GM21576 (cell line): ENCODE measurements around the gene USE1.
"Not testable (repeated sequence)": the region's sequence is repeated elsewhere in the genome, so short reads cannot be mapped to it uniquely, and the experiment has no call there.

Experiments used
- ATAC-seq: cut with Tn5 transposase; IDR thresholded peaks from one replicate; pipeline ENCODE4 v1.9.1; 2021; ENCODE audit warnings: mild to moderate bottlenecking, moderate library complexity; ENCODE audit not compliant: unreplicated experiment

The USE1 gene

GRCh38 chr19:17215127-17215971, at the start of gene USE1:
USE1 (plus strand) TSS chr19:17215357; CDS start chr19:17215406, 49 bp downstream.
- ATAC-seq: peak; percentile 71

GRCh38 chr19:17165715-17166114, 49.4 kb upstream of the USE1 start:
- ATAC-seq: no peak

- ATAC-seq: no peak
Observed at GRCh38 chr19:17170538-17171297, 44.4 kb upstream of the USE1 start.

DNA sequence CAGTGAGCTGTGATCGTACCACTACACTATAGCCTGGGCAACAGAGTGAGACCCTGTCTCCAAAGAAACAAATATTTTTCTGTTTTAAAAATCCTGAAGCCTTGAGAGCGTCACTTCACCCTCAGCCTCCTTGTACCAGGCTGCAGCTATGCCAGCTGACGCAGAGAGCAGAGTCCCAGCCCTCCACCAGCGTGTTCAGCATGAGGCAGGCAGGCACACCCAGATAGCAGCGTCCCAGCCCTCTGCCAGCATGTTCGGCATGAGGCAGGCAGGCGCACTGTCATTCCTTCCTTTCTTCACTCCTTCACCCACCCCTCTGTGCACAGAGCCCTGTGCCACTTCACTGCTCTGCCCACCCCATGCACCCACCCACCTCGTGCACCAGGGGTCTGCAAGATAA, 43.3 kb upstream of the USE1 start:
- ATAC-seq: no peak

GRCh38 chr19:17172624-17173345, 42.4 kb upstream of the USE1 start:
- no peak for ATAC-seq

- no peak for ATAC-seq
Observed at GRCh38 chr19:17178291-17178690, 36.9 kb upstream of the USE1 start.

GRCh38 chr19:17180997-17181702, 34.0 kb upstream of the USE1 start:
- ATAC-seq: no peak

DNA sequence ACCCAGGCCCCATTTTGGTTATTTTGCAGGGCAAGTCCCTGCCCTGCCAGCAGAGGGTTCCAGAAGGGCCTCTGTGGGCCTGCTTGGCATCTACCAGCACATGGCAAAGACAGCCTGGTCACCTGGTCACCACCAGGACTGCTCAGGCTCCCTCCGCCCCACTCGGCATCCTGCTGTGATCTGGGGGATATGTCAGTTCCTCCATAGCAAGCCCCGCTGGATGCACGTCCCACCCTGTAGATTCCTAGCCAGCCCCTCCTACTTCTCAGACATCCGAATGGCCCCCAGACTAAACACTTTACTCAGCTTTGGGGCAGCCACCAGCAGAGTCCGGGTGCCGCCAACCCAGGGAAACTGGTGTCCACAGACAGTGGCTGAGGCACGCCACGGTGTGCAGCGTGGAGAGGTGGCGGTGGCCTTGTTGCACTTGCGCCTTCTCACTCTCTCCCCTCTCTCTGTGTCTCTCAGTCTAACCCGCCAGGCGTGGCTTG, 31.8 kb upstream of the USE1 start:
- no peak for ATAC-seq

DNA sequence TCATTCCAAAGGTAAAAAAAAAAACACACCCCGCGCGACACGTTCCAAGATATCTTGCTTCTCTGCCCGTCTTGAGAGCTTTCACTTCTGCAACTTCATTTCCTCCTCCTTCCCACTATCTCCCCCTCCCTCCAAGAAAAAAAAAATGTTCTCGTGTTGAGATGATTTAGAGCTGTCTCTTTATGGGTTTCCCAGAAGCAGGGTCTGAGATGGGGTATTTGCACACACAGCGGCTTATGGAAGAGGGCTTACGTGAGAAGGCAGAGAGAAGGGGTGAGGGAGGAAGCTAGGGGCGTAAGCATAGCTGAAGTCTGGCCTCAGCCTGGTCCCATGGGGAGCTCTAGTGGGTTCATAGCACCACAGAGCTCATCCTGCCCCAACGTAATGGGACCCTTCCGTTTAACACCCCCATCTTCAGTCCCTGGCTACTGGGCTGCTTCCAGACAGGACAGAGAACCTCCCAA, 31.3 kb upstream of the USE1 start:
- no peak for ATAC-seq

- no peak for ATAC-seq
Observed at GRCh38 chr19:17184371-17184841, 30.8 kb upstream of the USE1 start.

DNA sequence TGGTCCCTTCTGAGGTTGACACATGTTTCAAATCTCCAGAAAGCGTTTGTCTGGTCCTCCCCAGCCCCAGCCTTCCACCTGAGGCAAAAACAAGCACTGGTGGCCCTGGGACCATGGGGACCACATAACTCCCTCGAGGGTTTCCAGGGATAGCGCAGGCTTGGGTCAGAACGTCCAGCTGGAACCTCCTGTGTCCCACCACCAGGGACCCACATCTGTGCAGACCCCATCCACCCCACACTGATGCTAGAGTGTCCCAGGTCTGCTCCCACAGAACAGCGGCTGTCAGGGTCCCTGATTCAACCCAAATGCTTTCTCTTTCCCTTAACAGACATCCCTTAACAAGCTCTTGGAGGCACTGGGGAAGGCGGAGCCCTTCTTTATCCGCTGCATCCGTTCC, 29.6 kb upstream of the USE1 start:
- no peak for ATAC-seq

- not testable (repeated sequence) for ATAC-seq
Observed at GRCh38 chr19:17191736-17192135, 23.4 kb upstream of the USE1 start.

DNA sequence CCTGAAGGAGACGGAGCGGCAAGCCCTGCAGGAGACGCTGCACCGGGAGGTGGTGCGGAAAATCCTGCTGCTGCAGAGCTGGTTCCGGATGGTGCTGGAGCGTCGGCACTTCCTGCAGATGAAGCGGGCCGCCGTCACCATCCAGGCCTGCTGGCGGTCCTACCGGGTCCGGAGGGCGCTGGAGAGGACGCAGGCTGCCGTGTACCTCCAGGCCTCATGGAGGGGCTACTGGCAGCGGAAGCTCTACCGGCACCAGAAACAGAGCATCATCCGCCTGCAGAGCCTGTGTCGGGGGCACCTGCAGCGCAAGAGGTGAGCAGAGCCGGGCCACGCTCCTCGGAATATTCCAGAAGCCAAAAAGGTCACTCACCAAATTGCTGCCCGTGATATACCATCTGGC, 22.4 kb upstream of the USE1 start:
- ATAC-seq: no peak

DNA sequence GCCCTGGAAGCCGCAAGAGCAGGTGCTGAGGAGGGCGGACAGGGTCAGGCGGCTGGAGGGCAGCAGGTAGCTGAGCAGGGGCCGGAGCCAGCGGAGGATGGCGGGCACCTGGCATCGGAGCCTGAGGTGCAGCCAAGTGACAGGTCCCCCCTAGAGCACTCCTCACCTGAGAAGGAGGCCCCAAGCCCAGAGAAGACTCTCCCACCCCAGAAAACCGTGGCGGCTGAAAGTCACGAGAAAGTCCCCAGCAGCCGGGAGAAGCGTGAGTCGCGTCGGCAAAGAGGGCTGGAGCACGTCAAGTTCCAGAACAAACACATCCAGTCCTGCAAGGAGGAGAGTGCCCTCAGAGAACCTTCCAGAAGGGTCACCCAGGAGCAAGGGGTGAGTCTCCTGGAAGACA, 20.5 kb upstream of the USE1 start:
- ATAC-seq: no peak

GRCh38 chr19:17195106-17195505, 20.1 kb upstream of the USE1 start:
- no peak for ATAC-seq

DNA sequence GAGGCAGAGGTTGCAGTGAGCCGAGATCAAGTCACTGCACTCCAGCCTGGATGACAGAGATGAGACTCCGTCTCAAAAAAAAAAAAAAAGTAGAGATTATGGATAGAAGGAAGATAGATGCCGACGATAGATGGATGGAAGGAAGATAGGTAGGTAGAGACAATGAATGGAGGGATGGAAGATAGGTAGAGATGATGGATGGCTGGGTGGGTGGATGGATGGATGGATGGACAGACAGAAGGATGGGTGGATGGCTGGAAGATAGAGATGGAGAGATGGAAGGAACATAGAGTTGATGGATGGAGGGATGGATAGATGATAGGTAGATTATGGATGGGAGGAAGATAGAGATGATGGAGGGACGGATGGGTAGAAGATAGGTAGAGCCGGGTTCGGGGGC, 18.5 kb upstream of the USE1 start:
- ATAC-seq: no peak

DNA sequence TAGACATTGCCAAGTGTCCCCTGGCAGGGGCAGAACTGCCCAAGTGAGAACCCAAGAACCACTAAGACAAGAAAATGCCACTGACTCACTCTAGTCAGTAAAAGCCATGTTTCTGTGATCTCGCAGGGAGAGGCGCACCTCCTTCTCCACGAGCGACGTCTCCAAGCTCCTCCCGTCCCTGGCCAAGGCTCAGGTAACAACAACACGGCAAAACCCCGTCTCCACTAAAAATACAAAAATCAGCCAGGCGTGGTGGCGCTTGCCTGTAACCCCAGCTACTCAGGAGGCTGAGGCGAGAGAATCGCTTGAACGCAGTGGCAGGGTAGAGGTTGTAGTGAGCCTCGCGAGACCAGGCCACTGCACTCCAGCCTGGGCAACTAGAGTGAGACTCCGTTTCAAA, 17.5 kb upstream of the USE1 start:
- ATAC-seq: no peak

DNA sequence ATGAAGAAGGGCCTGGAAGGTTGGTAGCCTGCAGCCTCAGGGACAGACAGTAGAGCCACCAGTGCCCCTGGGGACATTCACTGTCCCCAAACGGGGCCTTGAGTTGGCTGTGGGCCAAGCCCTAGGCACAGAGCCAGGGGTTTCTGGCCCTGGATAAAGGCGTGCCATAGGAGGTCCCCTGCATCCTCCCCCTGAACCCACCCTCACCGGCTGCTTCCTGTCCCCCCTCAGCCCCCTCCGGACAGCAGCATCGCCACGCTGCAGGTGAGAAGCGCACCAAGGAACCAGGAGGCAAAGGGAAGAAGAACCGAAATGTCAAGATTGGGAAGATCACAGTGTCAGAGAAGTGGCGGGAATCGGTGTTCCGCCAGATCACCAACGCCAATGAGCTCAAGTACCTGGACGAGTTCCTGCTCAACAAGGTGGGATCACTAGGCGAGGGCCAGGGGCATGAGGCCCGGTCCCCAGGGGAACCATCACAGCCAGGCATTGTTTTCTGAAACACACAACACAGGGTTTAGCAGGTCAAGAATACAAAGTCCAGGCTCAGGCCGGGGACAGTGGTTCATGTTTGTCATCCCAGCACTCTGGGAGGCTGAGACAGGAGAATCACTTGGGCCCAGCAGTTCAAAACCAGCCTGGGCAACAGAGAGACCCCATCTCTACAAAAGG, 14.6 kb upstream of the USE1 start:
- ATAC-seq: no peak

DNA sequence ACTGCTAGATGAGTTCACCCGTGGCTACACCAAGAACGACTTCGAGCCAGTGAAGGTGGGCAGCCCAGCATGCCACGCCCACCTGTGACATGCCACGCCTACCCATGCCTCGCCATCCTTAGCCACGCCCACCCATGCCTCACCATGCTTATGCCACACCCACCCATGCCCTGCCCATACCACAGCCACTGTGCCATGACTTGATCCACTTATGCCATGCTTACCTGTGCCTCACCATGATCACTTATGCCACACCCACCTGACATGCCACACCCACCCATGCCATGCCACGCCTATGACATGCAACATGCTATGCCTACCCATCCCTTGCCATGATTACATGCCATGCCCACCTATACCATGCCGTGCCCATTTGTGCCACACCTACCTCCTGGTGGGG, 12.9 kb upstream of the USE1 start:
- ATAC-seq: no peak

DNA sequence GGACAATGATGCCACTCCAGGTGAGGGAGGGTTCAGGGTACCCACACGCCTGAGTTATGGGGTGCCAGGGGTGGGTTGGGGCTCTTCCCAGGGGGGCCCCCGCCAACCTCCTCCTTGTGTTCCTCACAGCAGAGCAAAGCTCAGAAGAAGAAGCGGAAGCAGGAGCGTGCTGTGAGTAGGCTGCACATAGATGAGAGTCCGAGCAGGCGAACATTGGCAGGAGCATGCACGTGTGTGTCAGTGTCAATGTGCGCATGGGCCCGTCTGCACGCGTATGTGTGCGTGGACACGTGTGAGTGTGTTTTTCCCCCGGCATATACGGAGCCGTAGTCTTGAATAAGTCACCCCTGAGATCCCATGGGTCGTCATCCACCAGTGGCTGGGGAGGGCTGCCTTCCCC, 12.4 kb upstream of the USE1 start:
- no peak for ATAC-seq
